H1 (cell line): ENCODE measurements around the gene ORC3. TPM values are rescaled to one million over a fixed set of nuclear protein-coding genes. Genes with fewer than 3 reads are reported as not detected.

Source experiments
- CTCF ChIA-PET: fragments of 300-600 bp; sonication (Branson Sonifier 250); formaldehyde crosslinking; loops from one replicate; lab custom pipeline; 2021; ENCODE audit not compliant: partially characterized antibody; lab: Charles Lee
- POLR2A ChIA-PET: fragments of 300-600 bp; sonication (Branson Sonifier 250); formaldehyde crosslinking; loops from one replicate; lab custom pipeline; 2021; ENCODE audit warnings: inconsistent platforms; ENCODE audit not compliant: partially characterized antibody; lab: Charles Lee
- DNase-seq, 2 experiments: peaks; one replicate each; pipeline versions ENCODE4 v3.0.0 to v3.0.0-alpha.2; 2010 to 2022; ENCODE audit warnings: low spot score in 2 of 2, low read depth in 1 of 2, mixed read lengths in 1 of 2
- FAIRE-seq: peaks from 2 replicates; lab custom pipeline; 2011; peaks lifted over from hg19 to GRCh38; lab: Jason Lieb, UNC
- H2AFZ ChIP-seq: 2 replicates; pipeline ENCODE4 v1.8.1; 2012; ENCODE audit warnings: low read length, inconsistent platforms
- H2AK5ac ChIP-seq: 2 replicates; pipeline ENCODE4 v1.6.1; 2013; ENCODE audit warnings: low read depth, low read length
- H2BK120ac ChIP-seq: replicated peaks from 2 replicates; pipeline ENCODE3; 2013; ENCODE audit warnings: low read depth, low read length, inconsistent platforms
- H2BK12ac ChIP-seq: 2 replicates; pipeline ENCODE4 v1.6.1; 2013; ENCODE audit warnings: low read depth, low read length
- H2BK15ac ChIP-seq: 2 replicates; pipeline ENCODE4 v1.6.1; 2013; ENCODE audit warnings: low read length
- H2BK20ac ChIP-seq: 2 replicates; pipeline ENCODE4 v1.6.1; 2013; ENCODE audit warnings: low read length
- H2BK5ac ChIP-seq: 2 replicates; pipeline ENCODE4 v1.6.1; 2013; ENCODE audit warnings: low read depth, low read length
- H3K14ac ChIP-seq: 2 replicates; pipeline ENCODE4 v1.6.1; 2013; ENCODE audit warnings: inconsistent platforms; ENCODE audit not compliant: insufficient read length
- H3K18ac ChIP-seq: 2 replicates; pipeline ENCODE4 v1.6.1; 2013; ENCODE audit warnings: low read length; ENCODE audit errors: extremely low read depth
- H3K23ac ChIP-seq: 2 replicates; pipeline ENCODE4 v1.6.1; 2013; ENCODE audit warnings: inconsistent platforms; ENCODE audit not compliant: insufficient read length
- H3K23me2 ChIP-seq: 2 replicates; pipeline ENCODE4 v1.6.1; 2013; ENCODE audit warnings: low read depth, low read length
- H3K27ac ChIP-seq: 2 replicates; pipeline ENCODE4 v1.6.1; 2011; ENCODE audit warnings: low read depth, low read length, inconsistent platforms
- H3K27me3 ChIP-seq, 4 experiments: replicated peaks in 1 of 4; 1 replicate in 1 of 4; 2 replicates in 3 of 4; pipeline versions ENCODE4 v1.6.1 to v1.8.1; 2011 to 2013; ENCODE audit warnings: low read length in 3 of 4, mild to moderate bottlenecking in 3 of 4, inconsistent platforms in 2 of 4, mixed read lengths in 2 of 4, moderate library complexity in 1 of 4; ENCODE audit not compliant: control insufficient read depth in 3 of 4, insufficient read depth in 3 of 4; ENCODE audit errors: extremely low read depth in 1 of 4
- H3K36me3 ChIP-seq, 4 experiments: 2 replicates each; pipeline versions ENCODE4 v1.6.1 to v1.8.1; 2011 to 2013; ENCODE audit warnings: mild to moderate bottlenecking in 4 of 4, low read length in 3 of 4, moderate library complexity in 2 of 4, control low read depth in 1 of 4, inconsistent platforms in 1 of 4; ENCODE audit not compliant: insufficient read depth in 4 of 4, control insufficient read depth in 2 of 4
- H3K4ac ChIP-seq: replicated peaks from 2 replicates; pipeline ENCODE3; 2013; ENCODE audit warnings: low read length, low read depth, mixed read lengths, inconsistent platforms; ENCODE audit not compliant: insufficient read length
- H3K4me1 ChIP-seq, 4 experiments: replicated peaks in 1 of 4; 1 replicate in 1 of 4; 2 replicates in 3 of 4; pipeline versions ENCODE4 v1.6.1 to v1.8.1; 2011 to 2013; ENCODE audit warnings: low read length in 3 of 4, inconsistent platforms in 2 of 4, mixed read lengths in 1 of 4; ENCODE audit not compliant: insufficient read depth in 4 of 4, control insufficient read depth in 3 of 4
- H3K4me2 ChIP-seq, 2 experiments: 2 replicates each; pipeline versions ENCODE4 v1.6.1 to v1.8.1; 2011 to 2013; ENCODE audit warnings: low read depth in 2 of 2, low read length in 2 of 2, control low read depth in 1 of 2, inconsistent platforms in 1 of 2, mild to moderate bottlenecking in 1 of 2; ENCODE audit not compliant: insufficient read depth in 1 of 2
- H3K4me3 ChIP-seq, 4 experiments: fragments of 200-600, 300-600 bp in 1 of 4; sonication (generic), shearing (Covaris generic), sonication (Bioruptor Twin) in 1 of 4; 2 replicates each; pipeline versions ENCODE4 v1.5.1 to v1.8.1; 2011 to 2016; ENCODE audit warnings: low read length in 4 of 4, low read depth in 3 of 4, control low read depth in 2 of 4, inconsistent platforms in 2 of 4, mild to moderate bottlenecking in 2 of 4, mixed read lengths in 1 of 4, moderate library complexity in 1 of 4; ENCODE audit not compliant: insufficient read depth in 2 of 4; ENCODE audit errors: extremely low read depth in 1 of 4
- H3K56ac ChIP-seq: replicated peaks from 2 replicates; pipeline ENCODE3; 2013; ENCODE audit warnings: low read depth, mild to moderate bottlenecking, mixed read lengths, low read length, inconsistent platforms; ENCODE audit not compliant: insufficient read length
- H3K79me1 ChIP-seq: 2 replicates; pipeline ENCODE4 v1.6.1; 2013; ENCODE audit warnings: low read depth, low read length, control low read depth
- H3K79me2 ChIP-seq, 2 experiments: 2 replicates each; pipeline versions ENCODE4 v1.6.1 to v1.8.1; 2012 to 2013; ENCODE audit warnings: low read length in 2 of 2, mild to moderate bottlenecking in 2 of 2, inconsistent platforms in 1 of 2; ENCODE audit not compliant: insufficient read depth in 2 of 2, control insufficient read depth in 1 of 2
- H3K9ac ChIP-seq, 4 experiments: replicated peaks in 1 of 4; 1 replicate in 1 of 4; 2 replicates in 3 of 4; pipeline versions ENCODE4 v1.6.1 to v1.8.1; 2011 to 2013; ENCODE audit warnings: low read depth in 3 of 4, low read length in 3 of 4, control low read depth in 2 of 4, mild to moderate bottlenecking in 2 of 4, moderate library complexity in 2 of 4, inconsistent platforms in 1 of 4; ENCODE audit errors: extremely low read depth in 1 of 4
- H3K9me3 ChIP-seq, 2 experiments: 2 replicates each; pipeline versions ENCODE4 v1.6.1 to v1.8.1; 2012 to 2013; ENCODE audit warnings: mild to moderate bottlenecking in 2 of 2, moderate library complexity in 2 of 2, control low read depth in 1 of 2, inconsistent platforms in 1 of 2, low read depth in 1 of 2, low read length in 1 of 2, mixed read lengths in 1 of 2; ENCODE audit not compliant: insufficient read depth in 2 of 2
- H4K20me1 ChIP-seq, 2 experiments: replicated peaks in 1 of 2; 2 replicates each; pipeline versions ENCODE3 to v1.8.1; 2011 to 2013; ENCODE audit warnings: inconsistent platforms in 2 of 2, low read length in 2 of 2, mild to moderate bottlenecking in 1 of 2; ENCODE audit not compliant: insufficient read depth in 2 of 2, control insufficient read depth in 1 of 2
- H4K5ac ChIP-seq: 2 replicates; pipeline ENCODE4 v1.6.1; 2013; ENCODE audit warnings: low read length, low read depth, mixed read lengths, inconsistent platforms; ENCODE audit not compliant: insufficient read length
- H4K8ac ChIP-seq: 2 replicates; pipeline ENCODE4 v1.8.0; 2013; ENCODE audit warnings: mild to moderate bottlenecking, moderate library complexity, low read length, inconsistent platforms; ENCODE audit not compliant: insufficient read depth; ENCODE audit errors: extremely low read depth
- H4K91ac ChIP-seq: replicated peaks from 2 replicates; pipeline ENCODE3; 2013; ENCODE audit warnings: low read length, mixed read lengths, inconsistent platforms; ENCODE audit not compliant: insufficient read length
- CHD1 ChIP-seq: IDR thresholded peaks from 2 replicates; pipeline ENCODE4 v1.6.1; 2012; ENCODE audit warnings: low read depth, low read length, improper control_type of control experiment
- CTBP2 ChIP-seq: IDR thresholded peaks from 2 replicates; pipeline ENCODE4 v1.7.0; 2011; ENCODE audit warnings: borderline replicate concordance, mild to moderate bottlenecking, moderate library complexity, mixed read lengths, low read length; ENCODE audit not compliant: insufficient read depth, insufficient read length
- GABPA ChIP-seq: IDR thresholded peaks from 2 replicates; pipeline ENCODE4 v1.6.1; 2011; ENCODE audit warnings: mild to moderate bottlenecking, low read length, moderate library complexity, borderline replicate concordance; ENCODE audit not compliant: insufficient read depth
- POLR2A ChIP-seq, 2 experiments: IDR thresholded peaks; 1 replicate in 1 of 2; 2 replicates in 1 of 2; pipeline ENCODE4 v1.6.1; 2011; ENCODE audit warnings: low read depth in 2 of 2, low read length in 2 of 2, mild to moderate bottlenecking in 2 of 2; ENCODE audit errors: control extremely low read depth in 1 of 2
- POLR2AphosphoS5 ChIP-seq: IDR thresholded peaks from 2 replicates; pipeline ENCODE4 v1.6.1; 2011; ENCODE audit warnings: low read depth, low read length
- SIN3A ChIP-seq, 2 experiments: IDR thresholded peaks in 1 of 2; conservative IDR thresholded peaks in 1 of 2; 2 replicates each; pipeline ENCODE4 v1.6.1; 2011 to 2012; ENCODE audit warnings: low read length in 2 of 2, improper control_type of control experiment in 1 of 2, low read depth in 1 of 2, mild to moderate bottlenecking in 1 of 2
- SP4 ChIP-seq: IDR thresholded peaks from 2 replicates; pipeline ENCODE4 v1.6.1; 2012; ENCODE audit warnings: low read length, inconsistent platforms
- SRF ChIP-seq: IDR thresholded peaks from 2 replicates; pipeline ENCODE4 v1.6.1; 2011; ENCODE audit warnings: mild to moderate bottlenecking, low read depth, low read length, moderate library complexity
- TAF1 ChIP-seq: IDR thresholded peaks from 2 replicates; pipeline ENCODE4 v1.6.1; 2011; ENCODE audit warnings: mild to moderate bottlenecking, low read depth, low read length
- TBP ChIP-seq: IDR thresholded peaks from 2 replicates; pipeline ENCODE4 v1.6.1; 2011; ENCODE audit warnings: low read depth, low read length, improper control_type of control experiment
- YY1 ChIP-seq: IDR thresholded peaks from 2 replicates; pipeline ENCODE4 v1.6.1; 2011; ENCODE audit warnings: low read depth, mild to moderate bottlenecking, low read length
- WGBS, 2 experiments: shearing (Covaris generic) in 1 of 2; methylation state at CpG; one replicate each; pipeline versions ENCODE4 v1.1.6 to v1.1.7; 2013 to 2015; ENCODE audit warnings: low lambda C conversion rate in 2 of 2, mixed read lengths in 2 of 2, inconsistent platforms in 1 of 2, low coverage in 1 of 2, missing lambda C conversion rate in 1 of 2; ENCODE audit not compliant: insufficient replicate concordance in 2 of 2, insufficient coverage in 1 of 2, insufficient read length in 1 of 2; ENCODE audit errors: extremely low coverage in 1 of 2, missing lambda C conversion rate in 1 of 2; 5-methylcytosine and 5-hydroxymethylcytosine counted together
- polyA plus RNA-seq, 7 experiments: library from polyadenylated mRNA; depleted of rRNA in 3 of 7; stranded (reverse) in 5 of 7; unstranded in 2 of 7; fragments of >200 nt in 5 of 7; fragments of 200-250 nt in 2 of 7; gene quantifications; 1 replicate in 5 of 7; 2 replicates in 1 of 7; 4 replicates in 1 of 7; pipeline versions ENCODE4 v1.2.1 to v1.2.3, GENCODE V29; 2011 to 2013; ENCODE audit warnings: missing spikeins in 2 of 7, mixed read lengths in 2 of 7
- total RNA-seq: library from RNA; stranded (reverse); fragmentation: NEBNext Ultra II Directional; extraction: Animal tissue kit (Norgen Biotek cat#: 25700); gene quantifications from 2 replicates; pipeline ENCODE4 v1.2.1, GENCODE V29; 2021
- TF ChIP-seq, protein P1 (sequence below): IDR thresholded peaks from 2 replicates; pipeline ENCODE4 v1.6.1; 2011; ENCODE audit warnings: low read length, improper control_type of control experiment

ORC3 gene
- total and polyA plus RNA-seq, 2 of the 8 experiments (the other 6 are each of a cell fraction or from before 2014, with no cell fraction given): 35.9 to 60.9 TPM

DNA sequence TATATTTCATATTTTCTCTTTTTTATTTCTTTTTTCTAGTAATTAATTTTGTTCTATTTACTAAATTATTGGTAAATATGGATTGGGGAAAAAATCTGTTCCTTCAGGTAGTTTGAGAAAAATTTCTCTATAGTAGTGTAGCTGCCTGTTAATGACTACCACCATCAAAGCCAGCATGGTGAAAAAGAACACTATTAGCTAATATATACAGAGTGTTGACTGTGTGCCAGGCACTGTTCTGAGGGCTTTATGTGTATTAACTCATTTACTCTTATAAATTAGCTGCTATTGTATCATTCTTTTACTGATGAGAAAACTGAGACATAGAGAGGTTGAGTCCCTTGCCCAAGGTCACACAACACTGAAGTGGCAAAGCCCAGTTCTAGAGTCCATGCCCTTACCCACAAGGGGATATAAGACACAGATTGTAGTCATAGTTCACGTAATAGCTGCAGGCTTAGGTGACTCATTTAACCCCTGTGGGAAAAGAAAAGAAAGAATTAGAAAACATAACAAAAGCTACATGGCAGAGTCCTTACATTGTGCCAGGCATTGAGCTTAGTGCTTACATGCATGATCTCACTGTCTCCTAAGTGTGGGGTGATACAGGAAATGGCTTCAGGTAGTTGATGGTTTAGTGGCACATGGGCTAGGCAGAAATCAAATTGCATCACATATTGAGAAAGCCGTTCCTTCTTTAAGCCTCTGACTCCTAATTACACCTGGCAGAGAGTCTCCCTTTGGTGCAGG, 124.3 kb downstream of the ORC3 start:
- Histone ChIP-seq H2BK15ac (no peak overlapping the region), H3K4me2 (no peak overlapping the region), H3K36me3 (no peaks in the 10 kb centered on the region), H3K79me2 (no peaks in the 10 kb centered on the region), H3K14ac (no peak overlapping the region), H2AK5ac (no peak overlapping the region), H2BK5ac (no peak overlapping the region), H3K4me1 (peaks cover 0 to 5% (median 2%) of the 10 kb centered on the region in 4 experiments; a peak in 3 of 7 replicates), H3K18ac (no peak overlapping the region), H2BK20ac (no peak overlapping the region), H3K9me3 (no peaks in the 10 kb centered on the region), H4K5ac (no peak overlapping the region), H4K20me1 (no peaks in the 10 kb centered on the region), H4K91ac (no peak overlapping the region), H3K9ac (no peak overlapping the region), H2AFZ (peak overlapping the region; percentile 95), H3K27ac (no peak overlapping the region), H3K56ac (no peak overlapping the region), H3K23me2 (no peaks in the 10 kb centered on the region), H4K8ac (no peak overlapping the region), H3K27me3 (no peaks in the 10 kb centered on the region), H2BK120ac (no peak overlapping the region), H2BK12ac (no peak overlapping the region), H3K79me1 (no peaks in the 10 kb centered on the region), H3K23ac (no peak overlapping the region), H3K4me3 (no peak overlapping the region), H3K4ac (no peak overlapping the region)
- DNase-seq (peak in 1 of 2 experiments; percentile 30), FAIRE-seq (no peak)
- TF ChIP-seq POLR2A (IDR thresholded peaks at IDR 0.05; ENCODE audit: control extremely low read depth in 1 of 2, low read depth in 2 of 2, low read length in 2 of 2) (no peak), SIN3A (conservative IDR thresholded peaks at IDR 0.05 in 1 of 2, IDR thresholded peaks at IDR 0.05 in 1 of 2; ENCODE audit: low read depth in 1 of 2, low read length in 2 of 2) (no peak), YY1 (no peak), CHD1 (no peak), CTBP2 (no peak), POLR2AphosphoS5 (no peak), TBP (no peak), GABPA (no peak), SRF (no peak), TAF1 (no peak), SP4 (no peak)
- TF ChIP-seq, protein P1, sequence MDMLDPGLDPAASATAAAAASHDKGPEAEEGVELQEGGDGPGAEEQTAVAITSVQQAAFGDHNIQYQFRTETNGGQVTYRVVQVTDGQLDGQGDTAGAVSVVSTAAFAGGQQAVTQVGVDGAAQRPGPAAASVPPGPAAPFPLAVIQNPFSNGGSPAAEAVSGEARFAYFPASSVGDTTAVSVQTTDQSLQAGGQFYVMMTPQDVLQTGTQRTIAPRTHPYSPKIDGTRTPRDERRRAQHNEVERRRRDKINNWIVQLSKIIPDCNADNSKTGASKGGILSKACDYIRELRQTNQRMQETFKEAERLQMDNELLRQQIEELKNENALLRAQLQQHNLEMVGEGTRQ: no peak
- ChIA-PET CTCF (interaction anchor here (0.7 kb wide), 1 partner anchor 126 kb away, joined by 3 read pairs; no protein-coding TSS in a partner anchor), POLR2A (interaction anchor here (1.0 to 6.1 kb wide), 2 partner anchors 9 to 12 kb away, joined by 3 to 36 read pairs; partner anchors contain the start of gene AKIRIN2)
- 94% methylated on average over 2 of the region's 2 CpGs; no CpG with 5 or more reads in 1 of the 2 experiments for WGBS, 2 experiments
